Upper lobe of left lung (tissue), 6 donors: ENCODE results near the gene DNAJB2. TPM values are rescaled to one million over a fixed set of nuclear protein-coding genes. Genes with fewer than 3 reads are reported as not detected.

ENCODE experiments used
- ATAC-seq, 2 donors: fragments of 200-7000 bp; cut with Tn5 transposase; one replicate each; pipeline ENCODE4 v1.9.1; 2022; ENCODE audit warnings: mild to moderate bottlenecking in 2 of 2, moderate library complexity in 2 of 2; ENCODE audit not compliant: low FRiP score in 2 of 2
- DNase-seq, 2 donors: peaks; one replicate each; pipeline ENCODE4 v3.0.0-alpha.2; 2019 to 2020
- H3K27ac ChIP-seq, 4 donors: fragments of 200-600 bp; sonication (generic); one replicate each; pipeline ENCODE4 v1.5.1; 2016 to 2019
- H3K27me3 ChIP-seq, 4 donors: fragments of 200-600 bp; sonication (generic); one replicate each; pipeline ENCODE4 v1.5.1; 2017 to 2019
- H3K36me3 ChIP-seq, 4 donors: fragments of 200-600 bp; sonication (generic); one replicate each; pipeline ENCODE4 v1.5.1; 2016 to 2019
- H3K4me1 ChIP-seq, 4 donors: fragments of 200-600 bp; sonication (generic); one replicate each; pipeline ENCODE4 v1.5.1; 2018 to 2019
- H3K4me3 ChIP-seq, 4 donors: fragments of 200-600 bp; sonication (generic); one replicate each; pipeline ENCODE4 v1.5.1; 2017 to 2019; ENCODE audit warnings: mild to moderate bottlenecking in 2 of 4, moderate library complexity in 1 of 4
- H3K9me3 ChIP-seq, 4 donors: fragments of 200-600 bp; sonication (generic); one replicate each; pipeline ENCODE4 v1.5.1; 2018 to 2019
- EP300 ChIP-seq, 4 donors: sonication (generic); formaldehyde crosslinking; IDR thresholded peaks; one replicate each; pipeline ENCODE4 v1.5.1; 2017; ENCODE audit warnings: antibody characterized with exemption in 4 of 4, control low read depth in 2 of 4
- POLR2A ChIP-seq, 4 donors: fragments of 450-650 bp; IDR thresholded peaks; one replicate each; pipeline ENCODE4 v1.5.1; 2016 to 2017; ENCODE audit warnings: antibody characterized with exemption in 4 of 4, mild to moderate bottlenecking in 2 of 4
- POLR2AphosphoS5 ChIP-seq, 2 donors: sonication (generic); formaldehyde crosslinking; IDR thresholded peaks; one replicate each; pipeline ENCODE4 v1.5.1; 2017; ENCODE audit warnings: antibody characterized with exemption in 2 of 2
- WGBS, 2 donors: methylation state at CpG; one replicate each; pipeline ENCODE4 v1.1.5; 2017 to 2018; 5-methylcytosine and 5-hydroxymethylcytosine counted together
- total RNA-seq, 6 donors: library from RNA; depleted of rRNA in 4 of 6; stranded (reverse); fragments of >200 nt in 4 of 6; gene quantifications; one replicate each; pipeline versions ENCODE4 v1.1.0 to v1.2.1, GENCODE V29; 2016 to 2021
- TF ChIP-seq, protein P1 (sequence below), 6 experiments: fragments of 450-650 bp in 4 of 6; fragments of 200-600 bp in 2 of 6; sonication (generic) in 2 of 6; IDR thresholded peaks; one replicate each; pipeline ENCODE4 v1.5.1; 2016 to 2019; ENCODE audit warnings: antibody characterized with exemption in 6 of 6
- donor health status: DM: no; HTN: no; CAD: no; lungs with moderate emphysema.
- donor health status: DM: no; HTN: yes; CAD: no; lungs with severe emphysema.

DNAJB2 gene
- total RNA-seq, 6 donors from 2014 or later: 58.6 to 86.1 (median 75.5) TPM

DNA sequence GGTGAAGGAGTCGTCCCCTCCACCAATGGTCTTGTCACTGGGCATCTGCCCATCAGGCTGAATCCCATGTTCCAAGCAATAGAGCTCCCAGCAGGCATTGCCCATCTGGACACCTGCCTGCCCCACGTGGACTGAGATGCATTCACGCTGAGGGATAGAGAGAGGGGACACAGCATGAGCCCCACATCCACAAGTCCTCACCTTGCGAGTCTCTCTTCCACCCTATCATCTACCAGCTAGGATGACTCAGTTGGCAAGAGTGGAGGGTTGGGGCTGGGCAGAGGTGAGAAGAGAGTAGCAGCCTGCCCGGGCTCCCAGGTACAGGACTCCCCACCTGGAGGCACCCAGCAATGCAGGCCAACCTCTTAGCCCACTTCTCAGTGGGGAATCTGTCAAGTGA is 27.1 kb upstream of the DNAJB2 start:
- H3K4me3 ChIP-seq: peak overlapping the region in 3 of 4 donors; percentile 59 to 73 (median 66)
- H3K27me3 ChIP-seq: no peaks in the 10 kb centered on the region
- TF ChIP-seq EP300 (IDR thresholded peaks at IDR 0.05): no peak
- TF ChIP-seq POLR2AphosphoS5 (IDR thresholded peaks at IDR 0.05): no peak
- TF ChIP-seq, protein P1, sequence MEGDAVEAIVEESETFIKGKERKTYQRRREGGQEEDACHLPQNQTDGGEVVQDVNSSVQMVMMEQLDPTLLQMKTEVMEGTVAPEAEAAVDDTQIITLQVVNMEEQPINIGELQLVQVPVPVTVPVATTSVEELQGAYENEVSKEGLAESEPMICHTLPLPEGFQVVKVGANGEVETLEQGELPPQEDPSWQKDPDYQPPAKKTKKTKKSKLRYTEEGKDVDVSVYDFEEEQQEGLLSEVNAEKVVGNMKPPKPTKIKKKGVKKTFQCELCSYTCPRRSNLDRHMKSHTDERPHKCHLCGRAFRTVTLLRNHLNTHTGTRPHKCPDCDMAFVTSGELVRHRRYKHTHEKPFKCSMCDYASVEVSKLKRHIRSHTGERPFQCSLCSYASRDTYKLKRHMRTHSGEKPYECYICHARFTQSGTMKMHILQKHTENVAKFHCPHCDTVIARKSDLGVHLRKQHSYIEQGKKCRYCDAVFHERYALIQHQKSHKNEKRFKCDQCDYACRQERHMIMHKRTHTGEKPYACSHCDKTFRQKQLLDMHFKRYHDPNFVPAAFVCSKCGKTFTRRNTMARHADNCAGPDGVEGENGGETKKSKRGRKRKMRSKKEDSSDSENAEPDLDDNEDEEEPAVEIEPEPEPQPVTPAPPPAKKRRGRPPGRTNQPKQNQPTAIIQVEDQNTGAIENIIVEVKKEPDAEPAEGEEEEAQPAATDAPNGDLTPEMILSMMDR (IDR thresholded peaks at IDR 0.05): no peak
- WGBS, 2 donors: 65 to 82% methylated on average over 5 of the region's 5 CpGs
- H3K36me3 ChIP-seq: peaks cover 2 to 32% (median 11%) of the 10 kb centered on the region in 4 donors
- peaks cover 61 to 80% (median 68%) of the 10 kb centered on the region in 4 donors for H3K4me1 ChIP-seq
- ATAC-seq (no peak), DNase-seq (no peak)
- peak overlapping the region; percentile 70 to 96 (median 93) for H3K27ac ChIP-seq
- H3K9me3 ChIP-seq: no peaks in the 10 kb centered on the region

DNA sequence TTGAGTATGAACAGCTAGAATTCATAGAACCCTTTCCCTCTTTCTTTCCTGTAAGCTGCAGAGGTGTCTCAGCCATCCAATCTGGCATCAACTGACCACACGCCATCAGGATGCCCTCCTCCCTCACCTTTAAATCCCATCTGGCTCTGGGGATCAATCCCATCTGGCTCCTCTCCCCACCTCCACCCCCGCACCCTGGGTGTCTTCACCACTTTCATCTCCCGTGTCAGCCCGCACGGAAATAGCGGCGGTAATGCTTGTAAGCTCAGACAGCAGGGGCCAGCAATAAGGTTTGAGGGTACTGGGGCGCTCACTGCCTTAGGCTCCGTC is 26.6 kb upstream of the DNAJB2 start:
- Histone ChIP-seq H3K27me3 (no peaks in the 10 kb centered on the region), H3K36me3 (peaks cover 2 to 29% (median 11%) of the 10 kb centered on the region in 4 donors), H3K4me3 (peak overlapping the region; percentile 59 to 83 (median 70)), H3K4me1 (peaks cover 56 to 76% (median 65%) of the 10 kb centered on the region in 4 donors), H3K27ac (peak overlapping the region; percentile 70 to 96 (median 93)), H3K9me3 (no peaks in the 10 kb centered on the region)
- DNase-seq: no peak
- ATAC-seq: no peak
- WGBS, 2 donors: 9 to 18% methylated on average over 4 to 9 of the region's 9 CpGs
- TF ChIP-seq POLR2A (IDR thresholded peaks at IDR 0.05) (no peak), EP300 (IDR thresholded peaks at IDR 0.05) (no peak), POLR2AphosphoS5 (IDR thresholded peaks at IDR 0.05) (no peak)
- TF ChIP-seq, protein P1 (IDR thresholded peaks at IDR 0.05): no peak

DNA sequence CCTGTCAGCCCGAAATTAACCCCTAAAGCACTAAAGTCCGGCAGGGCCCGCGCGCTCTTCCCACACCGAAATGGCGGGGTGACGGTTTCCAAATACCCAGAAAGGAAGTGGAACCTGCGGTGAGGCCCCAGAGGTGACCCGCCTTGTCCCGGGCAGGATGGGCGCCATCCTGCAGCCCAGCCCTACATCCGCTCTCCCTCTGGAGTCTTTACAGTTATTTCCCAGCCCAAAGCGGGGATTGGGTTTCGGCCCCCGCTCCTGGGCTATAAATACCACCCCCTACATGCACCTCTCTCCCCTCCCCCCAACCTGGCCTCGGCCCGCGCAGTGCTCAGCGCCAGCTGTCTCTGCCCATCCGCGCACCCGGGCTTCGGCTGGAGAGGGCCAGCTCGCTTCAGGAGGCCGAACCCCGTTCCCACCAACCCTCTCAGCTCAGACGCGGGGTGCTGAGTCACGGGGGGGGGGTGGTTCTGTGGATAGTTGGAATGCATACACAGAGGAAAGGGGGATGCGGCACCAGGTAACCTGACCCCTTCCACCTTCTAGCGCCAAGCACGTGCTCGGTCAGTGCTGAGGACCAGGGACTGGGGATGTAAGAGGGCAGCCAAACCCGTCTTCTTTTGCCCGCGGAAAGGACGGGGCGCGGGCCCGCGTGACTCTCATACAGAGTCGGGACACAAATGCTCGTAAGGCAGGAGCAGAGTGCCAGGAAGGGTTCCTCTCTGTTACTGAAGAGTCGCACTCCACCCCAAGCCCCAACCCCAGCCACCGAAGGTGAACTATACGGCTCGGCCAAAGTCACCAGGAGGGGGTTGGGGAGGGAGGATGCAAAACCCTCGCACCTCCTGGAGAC is 26.0 kb upstream of the DNAJB2 start, which contains the start of gene TUBA4B:
TUBA4B (plus strand) TSS at position 344 of the 853 bp plus-strand sequence; CDS start at position 509, 165 bp downstream.
- WGBS, 2 donors: 0 to 2% methylated on average over 3 to 42 of the region's 49 CpGs
- Histone ChIP-seq H3K9me3 (no peaks in the 10 kb centered on the region), H3K4me3 (peak within 1 kb of the TSS; percentile 59 to 83 (median 70)), H3K4me1 (peaks cover 52 to 71% (median 59%) of the 10 kb centered on the region in 4 donors), H3K27ac (peak within 1 kb of the TSS; percentile 70 to 96 (median 93)), H3K36me3 (peaks cover 2 to 23% (median 9%) of the 10 kb centered on the region in 4 donors), H3K27me3 (no peaks in the 10 kb centered on the region)
- peak; percentile 58 to 87 for DNase-seq
- ATAC-seq: peak; percentile 16 to 25
- TF ChIP-seq POLR2AphosphoS5 (IDR thresholded peaks at IDR 0.05) (peak in 1 of 2 donors; percentile 27), POLR2A (IDR thresholded peaks at IDR 0.05) (no peak)

DNA sequence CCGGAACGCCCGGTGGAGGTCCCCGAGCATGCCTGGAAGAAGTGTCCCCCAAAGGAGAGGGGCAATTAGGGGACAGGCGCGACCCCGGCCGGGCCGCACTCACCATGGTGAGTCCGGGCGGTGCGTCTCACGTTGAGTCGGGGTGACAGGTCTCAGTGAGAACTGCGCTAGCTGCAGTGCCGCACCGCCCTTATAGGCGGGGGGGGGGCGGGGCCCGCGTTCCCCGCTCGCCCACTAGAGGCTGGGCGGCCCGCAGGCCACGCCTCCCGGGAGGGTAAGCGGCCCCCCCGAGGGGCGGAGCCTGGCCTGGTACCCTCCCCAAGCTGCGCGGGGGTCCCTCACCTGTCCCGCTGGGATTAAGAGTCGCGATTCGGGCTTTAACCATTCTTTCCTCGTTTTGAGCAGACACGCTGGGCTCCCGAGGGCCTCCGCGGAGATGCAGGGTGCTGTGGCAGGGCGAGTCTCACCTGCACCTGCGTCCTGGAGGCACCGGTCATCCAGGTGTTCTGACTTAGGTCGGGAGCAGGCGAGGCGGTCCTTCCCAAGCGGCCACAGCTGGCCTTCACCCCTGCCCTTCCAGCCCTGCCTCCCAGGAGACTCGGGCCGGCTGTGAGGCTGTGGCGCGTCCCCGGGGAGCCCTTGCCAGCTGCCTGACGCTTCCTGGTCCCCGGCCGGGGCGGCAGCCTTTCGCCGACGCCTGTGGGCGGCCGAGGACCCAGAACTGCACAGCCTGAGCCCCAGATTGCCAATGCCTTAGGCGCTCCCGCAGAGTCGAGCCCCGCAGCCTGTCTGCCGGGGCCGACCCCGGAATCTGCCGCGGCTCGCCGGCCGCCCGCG is 25.2 kb upstream of the DNAJB2 start, which contains the start of gene TUBA4A:
TUBA4A (minus strand) TSS at position 166 of the 837 bp plus-strand sequence; CDS start at position 106, 60 bp downstream.
- Histone ChIP-seq H3K4me1 (peaks cover 43 to 62% (median 51%) of the 10 kb centered on the region in 4 donors), H3K27me3 (no peaks in the 10 kb centered on the region), H3K36me3 (peaks cover 0 to 16% (median 6%) of the 10 kb centered on the region in 4 donors), H3K4me3 (peak within 1 kb of the TSS; percentile 59 to 83 (median 70)), H3K9me3 (no peaks in the 10 kb centered on the region), H3K27ac (peak within 1 kb of the TSS; percentile 70 to 96 (median 93))
- peak in 3 of 4 donors; percentile 90 to 98 (median 98) for TF ChIP-seq POLR2A (IDR thresholded peaks at IDR 0.05)
- TF ChIP-seq, protein P1 (IDR thresholded peaks at IDR 0.05): peak in 4 of 6 experiments; percentile 32 to 53 (median 48)
- peak; percentile 93 to 99 for TF ChIP-seq POLR2AphosphoS5 (IDR thresholded peaks at IDR 0.05)
- TF ChIP-seq EP300 (IDR thresholded peaks at IDR 0.05): no peak
- WGBS, 2 donors: 0% methylated on average over 18 to 33 of the region's 76 CpGs
- peak; percentile 94 to 97 for DNase-seq
- peak; percentile 93 to 95 for ATAC-seq
